ENCODE results near the gene TTC29.

DNA sequence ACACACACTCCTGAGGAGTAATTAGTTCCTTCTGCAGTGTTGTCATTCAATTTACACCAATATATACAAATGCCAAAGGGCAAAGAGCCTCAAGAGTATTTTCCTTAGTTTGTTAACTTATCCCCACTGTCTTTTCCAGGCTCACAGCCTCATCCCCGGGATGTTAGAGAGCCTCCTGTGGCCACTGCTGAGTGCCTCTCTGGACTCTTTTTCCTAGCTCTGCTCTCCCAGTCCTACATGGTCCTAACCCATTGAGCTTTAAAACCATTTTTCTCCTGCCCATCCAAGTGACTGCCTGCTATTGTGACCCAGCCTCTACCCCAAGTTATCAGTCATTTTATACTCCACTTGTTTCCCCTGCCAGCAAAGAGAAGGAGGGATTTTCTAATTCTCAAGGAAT, 23.5 kb upstream of the TTC29 start:
- TF ChIP-seq EZH2 (IDR thresholded peaks at IDR 0.05; ENCODE audit: borderline replicate concordance) (no peak), EZH2phosphoT487 (IDR thresholded peaks at IDR 0.05; ENCODE audit: low read depth, severe bottlenecking, unreplicated experiment) (no peak)

Measured in hepatocyte (in vitro differentiated cells).